GM23338 (cell line): ENCODE results near the gene TIMMDC1. TPM values are rescaled to one million over a fixed set of nuclear protein-coding genes. Genes with fewer than 3 reads are reported as not detected.

Experiments used
- ATAC-seq: fragments of 200-7000 bp; cut with Tn5 transposase; 3 replicates; pipeline ENCODE4 v1.9.1; 2020
- DNase-seq: peaks from one replicate; pipeline ENCODE4 v3.0.0-alpha.2; 2015; ENCODE audit warnings: low spot score
- H2AFZ ChIP-seq: fragments of 200-600 bp; sonication (generic); 2 replicates; pipeline ENCODE4 v1.8.0; 2016; ENCODE audit warnings: antibody characterized with exemption, mild to moderate bottlenecking, moderate library complexity
- H3F3A ChIP-seq: fragments of 200-600 bp; sonication (generic); replicated peaks from 2 replicates; pipeline ENCODE4 v1.8.0; 2017; ENCODE audit warnings: antibody characterized with exemption, mixed run types, low read depth
- H3K27ac ChIP-seq: fragments of 200-600 bp; sonication (generic); 2 replicates; pipeline ENCODE4 v1.6.1; 2016; ENCODE audit warnings: low read depth
- H3K27me3 ChIP-seq: fragments of 200-600 bp; sonication (generic); 2 replicates; pipeline ENCODE4 v1.8.0; 2016; ENCODE audit warnings: mild to moderate bottlenecking, mixed run types, moderate library complexity; ENCODE audit not compliant: insufficient read depth
- H3K36me3 ChIP-seq: fragments of 200-600 bp; sonication (generic); 2 replicates; pipeline ENCODE4 v1.8.0; 2016; ENCODE audit warnings: mild to moderate bottlenecking; ENCODE audit not compliant: insufficient read depth
- H3K4me1 ChIP-seq: fragments of 200-600 bp; sonication (generic); 2 replicates; pipeline ENCODE4 v1.8.0; 2016; ENCODE audit warnings: mild to moderate bottlenecking, moderate library complexity; ENCODE audit not compliant: insufficient read depth
- H3K4me2 ChIP-seq: fragments of 200-600 bp; sonication (generic); 2 replicates; pipeline ENCODE4 v1.7.1; 2017; ENCODE audit warnings: mixed run types
- H3K4me3 ChIP-seq: fragments of 200-600 bp; sonication (generic); 2 replicates; pipeline ENCODE4 v1.6.1; 2016; ENCODE audit warnings: mixed run types
- H3K79me2 ChIP-seq: fragments of 200-600 bp; sonication (generic); replicated peaks from 2 replicates; pipeline ENCODE4 v1.8.0; 2017; ENCODE audit warnings: mild to moderate bottlenecking; ENCODE audit not compliant: insufficient read depth
- H3K9me2 ChIP-seq: fragments of 200-600 bp; sonication (generic); 2 replicates; pipeline ENCODE4 v1.8.0; 2017; ENCODE audit not compliant: insufficient read depth
- H4K20me1 ChIP-seq: fragments of 200-600 bp; sonication (generic); replicated peaks from 2 replicates; pipeline ENCODE4 v1.8.0; 2017; ENCODE audit warnings: mild to moderate bottlenecking; ENCODE audit not compliant: insufficient read depth
- H3K27ac Mint-ChIP-seq: 2 replicates; pipeline ENCODE4 v1.8.0; 2020; ENCODE audit warnings: inconsistent platforms, mild to moderate bottlenecking, moderate library complexity, mixed read lengths
- H3K27me3 Mint-ChIP-seq: 3 replicates; pipeline ENCODE4 v1.8.0; 2022; ENCODE audit warnings: low read depth, mild to moderate bottlenecking, moderate library complexity, mixed read lengths, inconsistent platforms; ENCODE audit not compliant: insufficient read depth, poor library complexity
- H3K36me3 Mint-ChIP-seq: 3 replicates; pipeline ENCODE4 v1.8.0; 2021; ENCODE audit warnings: low read depth, mild to moderate bottlenecking, inconsistent platforms, moderate library complexity, mixed read lengths
- H3K4me1 Mint-ChIP-seq: 3 replicates; pipeline ENCODE4 v1.8.0; 2020; ENCODE audit warnings: mild to moderate bottlenecking, inconsistent platforms, mixed read lengths
- H3K4me3 Mint-ChIP-seq: 3 replicates; pipeline ENCODE4 v1.8.0; 2021; ENCODE audit warnings: moderate library complexity, mild to moderate bottlenecking, inconsistent platforms, mixed read lengths
- H3K9me3 Mint-ChIP-seq: 3 replicates; pipeline ENCODE4 v1.8.0; 2020; ENCODE audit warnings: moderate library complexity, mild to moderate bottlenecking, inconsistent platforms, mixed read lengths
- CTCF ChIP-seq, 2 experiments: fragments of 200-600 bp in 1 of 2; sonication (generic) in 1 of 2; conservative IDR thresholded peaks; 2 replicates each; pipeline versions ENCODE4 v1.5.1 to v1.6.1; 2016 to 2017; ENCODE audit warnings: antibody characterized with exemption in 2 of 2, low read depth in 2 of 2, mild to moderate bottlenecking in 2 of 2, moderate library complexity in 1 of 2
- ETS1 ChIP-seq: IDR thresholded peaks from 2 replicates; pipeline ENCODE4 v1.6.1; 2016; ENCODE audit warnings: antibody characterized with exemption
- EZH2 ChIP-seq: fragments of 200-600 bp; sonication (generic); IDR thresholded peaks from one replicate; pipeline ENCODE4 v1.8.0; 2017; ENCODE audit warnings: antibody characterized with exemption, mild to moderate bottlenecking, low read depth; ENCODE audit not compliant: unreplicated experiment
- EZH2phosphoT487 ChIP-seq: fragments of 200-600 bp; sonication (generic); IDR thresholded peaks from one replicate; pipeline ENCODE4 v1.8.1; 2018; ENCODE audit warnings: antibody characterized with exemption; ENCODE audit not compliant: unreplicated experiment
- JUNB ChIP-seq: IDR thresholded peaks from one replicate; pipeline ENCODE4 v1.6.1; 2016; ENCODE audit warnings: antibody characterized with exemption; ENCODE audit not compliant: unreplicated experiment
- POLR2AphosphoS5 ChIP-seq: IDR thresholded peaks from 2 replicates; pipeline ENCODE4 v1.6.1; 2016; ENCODE audit warnings: antibody characterized with exemption, low read depth
- ZNF462 ChIP-seq: fragments of 250-450 bp; sonication (Bioruptor Pico); IDR thresholded peaks from 2 replicates; pipeline ENCODE4 v1.5.0; 2020; ENCODE audit warnings: mild to moderate bottlenecking, moderate library complexity
- polyA plus RNA-seq: library from polyadenylated mRNA; unstranded; fragments of >200 nt; fragmentation: Nextera tagmentation; extraction: Ambion mirVana; gene quantifications from 2 replicates; pipeline ENCODE4 v1.2.1, GENCODE V29; 2016
- total RNA-seq: library from RNA; depleted of rRNA; stranded (reverse); fragments of >200 nt; shearing (Covaris generic); gene quantifications from 2 replicates; pipeline ENCODE4 v1.2.3, GENCODE V29; 2014

Gene TIMMDC1
- total and polyA plus RNA-seq, 2 experiments from 2014 or later: 62.2 to 105 TPM

GRCh38 chr3:119571230-119571629, 72.9 kb downstream of the TIMMDC1 start (continued):
- TF ChIP-seq ZNF462 (CRISPR knock-in tag) (no peak), EZH2 (no peak), POLR2AphosphoS5 (no peak)

- H3K4me3 ChIP-seq: no peak overlapping the region
- no peak overlapping the region for H3K4me3 Mint-ChIP-seq
- no peaks in the 10 kb centered on the region for H4K20me1 ChIP-seq
- peak overlapping the region; percentile 91 for H2AFZ ChIP-seq
- no peaks in the 10 kb centered on the region for H3K9me2 ChIP-seq
- H3K79me2 ChIP-seq: no peaks in the 10 kb centered on the region
- no peaks in the 10 kb centered on the region for H3K4me1 Mint-ChIP-seq
- no peak overlapping the region for H3K4me2 ChIP-seq
- peaks cover 4% of the 10 kb centered on the region for H3K27me3 Mint-ChIP-seq
- no peak for ATAC-seq
- no peaks in the 10 kb centered on the region for H3K27me3 ChIP-seq
- H3K36me3 Mint-ChIP-seq: no peaks in the 10 kb centered on the region
- no peak for DNase-seq
- no peaks in the 10 kb centered on the region for H3K36me3 ChIP-seq
- H3K27ac ChIP-seq: no peak overlapping the region
- H3K27ac Mint-ChIP-seq: no peak overlapping the region
- no peaks in the 10 kb centered on the region for H3K9me3 Mint-ChIP-seq
- no peaks in the 10 kb centered on the region for H3K4me1 ChIP-seq
- H3F3A ChIP-seq: no peaks in the 10 kb centered on the region
- TF ChIP-seq CTCF (conservative IDR thresholded peaks at IDR 0.05; ENCODE audit: low read depth in 2 of 2): no peak
- no peak for TF ChIP-seq EZH2phosphoT487
- no peak for TF ChIP-seq ETS1
- TF ChIP-seq JUNB: no peak
- TF ChIP-seq POLR2AphosphoS5: no peak
- no peak for TF ChIP-seq EZH2
These were observed 73.3 kb downstream of the TIMMDC1 start for GRCh38 chr3:119571688-119572087.
